Hematopoietic multipotent progenitor cell treated with erythropoietin and hydrocortisone succinate and interleukin-3 and kit ligand, for 17 days (in vitro differentiated cells): Measurements from ENCODE around the gene TAS2R4.
"Not testable (repeated sequence)": the region's sequence is repeated elsewhere in the genome, so short reads cannot be mapped to it uniquely, and the experiment has no call there.

ENCODE experiments used
- DNase-seq: peaks from one replicate; pipeline ENCODE4 v3.0.0-alpha.2; 2015; ENCODE audit warnings: low spot score

TAS2R4 gene, protein sequence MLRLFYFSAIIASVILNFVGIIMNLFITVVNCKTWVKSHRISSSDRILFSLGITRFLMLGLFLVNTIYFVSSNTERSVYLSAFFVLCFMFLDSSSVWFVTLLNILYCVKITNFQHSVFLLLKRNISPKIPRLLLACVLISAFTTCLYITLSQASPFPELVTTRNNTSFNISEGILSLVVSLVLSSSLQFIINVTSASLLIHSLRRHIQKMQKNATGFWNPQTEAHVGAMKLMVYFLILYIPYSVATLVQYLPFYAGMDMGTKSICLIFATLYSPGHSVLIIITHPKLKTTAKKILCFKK

GRCh38 chr7:141776374-141776773, at the start of gene TAS2R4:
TAS2R4 (plus strand) TSS chr7:141776674; CDS start chr7:141778489, 1,815 bp downstream.
- DNase-seq: no peak

DNA sequence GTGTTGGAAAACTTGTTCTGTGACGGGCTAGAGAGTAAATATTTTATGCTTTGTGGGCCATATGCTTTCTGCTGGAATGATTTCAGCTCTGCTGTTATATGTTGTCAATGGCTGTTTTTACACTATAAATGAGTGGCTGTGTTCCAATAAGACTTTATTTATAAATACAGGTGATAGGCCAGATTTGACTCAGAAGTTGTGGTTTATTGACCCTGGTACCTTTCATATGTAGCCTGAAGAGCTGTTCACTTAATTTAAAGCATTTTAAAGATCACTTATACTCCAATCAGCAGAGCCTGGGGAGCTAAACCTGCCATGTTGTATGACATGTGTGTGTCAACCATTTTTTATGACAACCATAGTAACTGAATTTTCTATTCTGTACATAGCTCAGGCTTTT, 47.5 kb upstream of the TAS2R4 start:
- no peak for DNase-seq

- no peak for DNase-seq
These were observed 44.9 kb upstream of the TAS2R4 start for GRCh38 chr7:141731476-141732149.

DNA sequence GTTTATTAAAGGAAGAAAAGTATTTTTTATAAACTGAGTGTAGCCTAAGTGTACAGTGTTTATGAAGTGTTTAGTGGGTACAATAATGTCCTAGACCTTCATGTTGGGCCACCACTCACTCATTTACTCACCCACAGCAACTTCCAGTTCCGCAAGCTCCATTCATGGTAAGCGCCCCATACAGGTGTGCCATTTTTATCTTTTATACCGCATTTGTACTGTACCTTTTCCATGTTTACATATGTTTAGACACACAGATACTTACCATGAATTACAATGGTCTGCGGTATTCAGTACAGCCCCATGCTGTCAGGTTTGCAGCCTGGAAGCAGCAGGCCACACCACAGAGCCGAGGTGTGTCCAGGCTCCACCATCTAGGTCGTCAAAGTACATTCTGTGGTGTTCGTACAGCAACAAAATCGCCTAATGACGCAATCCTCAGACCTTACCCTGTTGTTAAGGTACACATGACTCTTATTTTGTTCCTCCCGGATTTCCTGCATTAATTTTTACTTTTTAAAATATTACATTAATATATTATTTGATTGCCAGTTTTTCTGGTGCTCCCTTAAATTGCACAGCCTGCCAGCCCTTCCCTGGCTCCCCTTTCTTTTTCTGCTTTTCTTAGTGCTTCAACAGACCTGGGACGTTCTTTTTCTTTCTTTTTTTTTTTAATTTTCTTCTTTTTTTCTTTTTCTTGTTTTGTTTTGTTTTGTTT, 39.2 kb upstream of the TAS2R4 start:
- DNase-seq: peak; percentile 19

- peak; percentile 94 for DNase-seq
These were observed 38.5 kb upstream of the TAS2R4 start, which contains the start of gene SSBP1 for GRCh38 chr7:141737836-141738591. SSBP1 (plus strand) TSS chr7:141738358; CDS start chr7:141739167, 809 bp downstream.

GRCh38 chr7:141738592-141739013, 37.9 kb upstream of the TAS2R4 start:
- no peak for DNase-seq

GRCh38 chr7:141739250-141739649, 37.2 kb upstream of the TAS2R4 start:
- no peak for DNase-seq

- no peak for DNase-seq
These were observed 34.2 kb upstream of the TAS2R4 start for GRCh38 chr7:141742229-141742628.

DNA sequence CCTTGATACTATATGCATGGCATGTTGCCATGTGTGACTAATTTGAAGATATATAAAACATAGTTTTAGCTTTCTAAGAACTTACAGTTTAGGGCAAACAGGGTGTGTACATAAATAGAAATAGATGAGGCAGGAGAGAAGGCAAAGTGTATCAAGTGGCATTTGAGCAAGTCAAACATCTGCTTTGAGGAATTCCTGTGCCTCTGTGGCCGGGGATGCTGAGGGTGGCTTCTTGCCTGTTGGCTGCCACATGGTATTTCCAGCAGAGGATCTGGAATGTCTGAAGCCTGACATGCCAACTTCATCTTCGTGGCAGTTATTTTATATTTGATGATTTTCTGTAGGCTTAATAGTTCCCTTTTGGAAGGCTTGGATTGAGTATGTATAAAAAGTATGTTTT, 32.3 kb upstream of the TAS2R4 start:
- DNase-seq: no peak

GRCh38 chr7:141748396-141748795, 28.1 kb upstream of the TAS2R4 start:
- DNase-seq: no peak

GRCh38 chr7:141751904-141752303, 24.6 kb upstream of the TAS2R4 start:
- DNase-seq: not testable (repeated sequence)

- DNase-seq: no peak
These were observed 23.8 kb upstream of the TAS2R4 start for GRCh38 chr7:141752634-141753033.

DNA sequence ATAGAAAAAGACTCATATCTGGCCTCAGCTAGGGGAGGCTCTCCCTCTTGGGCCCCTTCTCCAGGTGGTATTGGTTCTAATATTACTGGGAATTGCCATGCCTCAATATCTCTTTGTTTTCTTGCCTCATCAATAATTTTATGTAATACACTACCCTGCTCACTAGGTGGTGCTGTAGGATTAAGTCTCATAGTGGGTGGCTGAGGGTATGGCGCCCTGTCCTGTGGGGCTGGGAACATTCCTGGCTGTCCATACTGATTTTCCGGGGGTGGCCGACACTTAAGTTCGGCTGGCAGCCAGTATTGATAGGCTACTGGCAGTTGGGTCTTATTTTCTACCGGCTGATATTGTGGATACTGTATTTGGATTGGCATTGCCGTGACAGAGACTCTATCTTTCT, 21.5 kb upstream of the TAS2R4 start:
- peak; percentile 47 for DNase-seq

- no peak for DNase-seq
These were observed 12.7 kb upstream of the TAS2R4 start, which contains the start of gene TAS2R3 for GRCh38 chr7:141763797-141764196. TAS2R3 (plus strand) TSS chr7:141764097; CDS start chr7:141764159, 62 bp downstream.

DNA sequence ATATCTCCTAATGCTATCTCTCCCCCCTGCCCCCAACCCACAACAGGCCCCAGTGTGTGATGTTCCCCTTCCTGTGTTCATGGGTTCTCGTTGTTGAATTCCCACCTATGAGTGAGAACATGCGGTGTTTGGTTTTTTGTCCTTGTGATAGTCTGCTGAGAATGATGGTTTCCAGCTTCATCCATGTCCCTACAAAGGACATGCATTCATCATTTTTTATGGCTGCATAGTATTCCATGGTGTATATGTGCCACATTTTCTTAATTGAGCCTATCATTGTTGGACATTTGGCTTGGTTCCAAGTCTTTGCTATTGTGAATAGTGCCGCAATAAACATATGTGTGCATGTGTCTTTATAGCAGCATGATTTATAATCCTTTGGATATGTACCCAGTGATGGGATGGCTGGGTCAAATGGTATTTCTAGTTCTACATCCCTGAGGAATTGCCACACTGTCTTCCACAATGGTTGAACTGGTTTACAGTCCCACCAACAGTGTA, 6.3 kb upstream of the TAS2R4 start:
- not testable (repeated sequence) for DNase-seq

DNA sequence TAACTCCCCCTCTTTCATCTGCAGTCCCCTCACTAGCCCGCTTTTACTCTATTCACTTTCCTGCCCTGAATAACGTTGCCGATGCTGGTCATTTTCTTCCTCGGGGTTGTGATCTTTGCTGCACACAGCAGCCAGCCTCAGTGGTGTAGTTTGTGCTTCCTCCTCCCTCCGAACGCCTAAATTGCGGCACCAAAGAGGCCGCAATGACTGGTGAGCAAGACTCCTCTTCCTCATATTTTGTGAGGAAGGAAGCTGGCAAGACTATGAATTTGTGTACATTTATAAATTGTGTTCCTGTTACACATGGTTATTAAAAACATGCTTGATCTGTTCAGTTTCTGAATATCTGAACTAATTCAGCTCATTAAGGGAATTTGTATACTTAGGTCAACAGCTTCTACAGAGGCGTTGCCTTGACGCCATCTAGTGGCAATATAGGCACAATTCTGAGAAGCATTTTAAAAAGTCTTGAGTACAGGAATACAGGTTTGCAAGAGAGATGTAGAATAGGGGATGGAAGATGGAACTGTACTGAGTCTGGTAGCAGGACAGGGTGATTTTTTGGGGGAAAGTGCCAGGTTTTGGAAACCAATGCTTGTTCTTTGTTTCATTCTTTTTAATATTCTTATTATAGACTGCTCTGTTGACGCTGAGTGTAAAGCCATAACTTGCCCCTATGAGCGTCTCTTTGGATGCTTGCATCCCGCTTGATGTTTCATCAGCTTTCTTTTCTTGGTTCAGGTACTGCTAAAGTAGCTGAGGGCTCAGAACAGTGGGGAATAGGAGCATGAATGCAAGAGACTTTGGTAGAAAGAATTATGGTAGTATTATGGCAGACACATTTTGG, 9.5 kb downstream of the TAS2R4 start:
- DNase-seq: peak; percentile 52

- DNase-seq: no peak
These were observed 11.8 kb downstream of the TAS2R4 start for GRCh38 chr7:141788296-141788695.

DNA sequence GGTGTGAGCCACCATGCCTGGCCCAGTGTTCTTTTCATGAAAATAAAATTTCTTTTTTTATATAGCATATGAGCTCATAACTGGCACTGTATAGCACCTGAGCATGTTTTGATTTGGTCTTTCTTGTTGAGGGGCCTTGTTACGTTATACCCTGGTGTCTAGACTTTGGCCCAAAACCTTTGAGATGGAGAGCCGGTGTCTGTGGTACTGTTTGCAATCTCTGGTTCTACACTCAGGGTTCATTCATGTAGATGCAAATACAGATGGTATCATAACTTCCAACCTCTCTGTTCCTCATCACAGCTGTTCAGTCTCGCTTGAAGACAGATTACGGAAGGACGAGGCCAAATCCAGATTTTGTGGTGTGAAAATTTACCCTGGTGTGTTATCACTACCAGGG, 13.4 kb downstream of the TAS2R4 start, which contains the start of gene TAS2R5:
TSS of gene TAS2R5 (plus strand) at position 301 of the 400 bp plus-strand sequence. CDS start 145 bp downstream, outside the sequence.
- DNase-seq: no peak

- no peak for DNase-seq
These were observed 16.1 kb downstream of the TAS2R4 start for GRCh38 chr7:141792526-141792925.

GRCh38 chr7:141820067-141820466, 43.6 kb downstream of the TAS2R4 start:
- no peak for DNase-seq

DNA sequence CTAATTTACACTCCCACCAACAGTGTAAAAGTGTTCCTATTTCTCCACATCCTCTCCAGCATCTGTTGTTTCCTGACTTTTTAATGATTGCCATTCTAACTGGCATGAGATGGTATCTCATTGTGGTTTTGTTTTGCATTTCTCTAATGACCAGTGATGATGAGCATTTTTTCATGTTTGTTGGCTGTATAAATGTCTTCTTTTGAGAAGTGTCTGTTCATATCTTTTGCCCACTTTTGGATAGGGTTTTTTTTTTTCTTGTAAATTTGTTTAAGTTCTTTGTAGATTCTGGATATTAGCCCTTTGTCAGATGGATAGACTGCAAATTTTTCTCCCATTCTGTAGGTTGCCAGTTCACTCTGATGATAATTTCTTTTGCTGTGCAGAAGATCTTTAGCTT, 46.0 kb downstream of the TAS2R4 start:
- DNase-seq: not testable (repeated sequence)
